Non-pigmented ciliary epithelial cell (primary cell): ENCODE results near the gene ATF6.

Source experiments
- DNase-seq: peaks from one replicate; pipeline ENCODE4 v3.0.0-alpha.2; 2010; ENCODE audit warnings: low read depth

The ATF6 gene

GRCh38 chr1:161970036-161970435, 203.9 kb downstream of the ATF6 start:
- DNase-seq: no peak

GRCh38 chr1:161970633-161971032, 204.5 kb downstream of the ATF6 start:
- DNase-seq: no peak

DNA sequence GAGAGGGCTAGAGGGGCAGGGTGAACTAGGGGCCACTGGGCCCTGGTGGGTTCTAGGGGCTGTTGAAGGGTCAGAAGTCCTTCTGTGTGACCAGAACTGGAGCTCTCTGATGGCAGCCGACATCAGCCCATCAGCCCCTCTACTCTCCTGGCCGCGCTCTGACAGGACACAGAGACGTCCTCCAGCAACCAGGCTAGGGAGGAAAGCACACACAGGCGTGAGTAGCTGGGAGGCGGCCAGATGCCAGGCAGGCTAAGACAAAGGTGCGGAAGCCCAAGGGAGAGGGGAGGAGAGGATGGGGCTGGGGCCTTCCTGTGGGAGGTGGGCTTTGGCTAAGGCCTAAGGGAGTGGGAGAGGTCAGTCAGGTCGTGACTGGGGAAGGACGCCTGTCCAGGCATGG, 206.7 kb downstream of the ATF6 start:
- DNase-seq: no peak

DNA sequence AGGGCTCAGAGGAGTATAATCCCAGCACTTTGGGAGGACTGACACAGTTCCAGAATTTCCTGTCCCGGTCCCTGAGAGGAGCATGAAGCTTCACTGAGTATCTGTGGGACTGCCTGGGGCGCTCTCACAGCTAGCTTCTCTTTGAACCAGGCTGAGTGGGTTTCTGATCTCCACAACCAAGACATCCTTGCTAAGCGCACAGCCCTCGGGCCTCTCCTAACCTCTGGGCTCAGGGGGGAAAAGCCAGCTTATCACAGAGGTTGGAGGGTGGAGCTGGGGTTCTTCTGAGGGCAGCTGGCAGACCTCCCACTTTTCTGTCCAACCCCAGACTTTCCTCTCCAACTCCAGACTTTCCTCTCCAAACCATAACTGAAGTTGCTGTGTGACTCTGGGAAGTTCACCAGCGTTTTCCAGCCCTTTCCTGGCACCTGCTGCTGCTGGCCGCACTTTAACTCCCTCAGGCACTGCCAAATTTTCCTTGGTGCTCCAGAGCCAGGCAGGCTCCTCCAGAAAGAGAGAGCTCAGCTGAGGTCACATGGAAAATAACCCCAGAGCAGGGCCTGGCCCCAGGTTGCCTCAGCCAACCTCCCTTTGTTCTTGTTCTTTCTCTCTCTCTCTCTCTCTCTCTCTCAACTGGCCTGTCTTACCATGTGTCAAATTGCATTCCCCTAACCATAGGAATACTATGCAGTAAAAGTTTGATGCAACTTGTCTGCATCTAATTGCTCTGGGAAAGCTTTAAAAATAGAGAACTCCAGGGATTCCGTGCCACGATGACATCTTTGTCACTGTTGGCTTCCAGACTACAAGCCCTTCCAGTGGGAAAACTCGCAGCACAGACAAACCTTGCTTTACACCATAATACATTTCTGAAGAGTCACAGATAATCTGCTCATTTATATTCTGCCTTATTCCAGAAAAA, 208.1 kb downstream of the ATF6 start:
- no peak for DNase-seq

GRCh38 chr1:161978011-161978790, 212.1 kb downstream of the ATF6 start:
- no peak for DNase-seq

GRCh38 chr1:161981126-161981525, 215.0 kb downstream of the ATF6 start:
- no peak for DNase-seq

DNA sequence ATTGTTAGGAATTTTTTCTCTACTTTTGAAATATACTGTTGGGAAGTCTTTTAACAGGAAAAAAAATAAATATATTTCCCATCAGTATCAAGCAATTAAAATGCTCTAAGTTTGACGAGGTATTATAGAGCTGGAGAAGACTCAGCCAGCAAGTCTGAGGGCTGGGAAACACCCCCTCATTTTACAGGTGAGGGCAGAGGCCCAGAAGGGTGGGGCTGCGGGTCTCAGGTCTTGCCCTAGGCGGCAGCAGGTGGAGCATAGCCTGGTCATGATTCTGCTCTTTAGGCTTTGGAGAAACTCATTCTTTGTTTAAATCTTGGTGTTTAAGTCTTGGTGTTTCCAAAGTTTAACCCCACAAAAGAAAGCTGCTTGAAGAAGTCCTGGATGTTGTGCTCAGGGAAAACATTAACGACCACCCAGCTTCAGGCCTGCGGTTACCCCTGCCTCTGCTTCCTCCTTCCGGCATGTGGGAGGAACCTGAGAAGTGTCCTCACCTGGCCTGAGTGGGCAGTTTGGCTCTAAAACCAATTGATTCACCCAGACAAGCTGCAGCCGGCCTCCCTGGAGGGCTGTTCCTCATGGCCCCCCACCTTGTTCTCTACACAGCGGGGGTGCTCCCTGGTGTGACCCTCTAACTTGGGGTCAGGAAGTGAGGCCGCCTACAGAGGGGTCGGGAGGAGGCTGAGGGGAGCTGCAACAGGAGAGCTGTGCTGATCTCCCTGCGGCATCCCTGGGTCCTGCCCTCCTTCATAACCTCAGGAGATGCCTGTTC, 215.8 kb downstream of the ATF6 start:
- no peak for DNase-seq

- DNase-seq: no peak
Observed at GRCh38 chr1:161982507-161982895, 216.4 kb downstream of the ATF6 start.

GRCh38 chr1:161982917-161983316, 216.8 kb downstream of the ATF6 start:
- no peak for DNase-seq

- DNase-seq: no peak
Observed at GRCh38 chr1:161983725-161984124, 217.6 kb downstream of the ATF6 start.

- DNase-seq: no peak
Observed at GRCh38 chr1:161985301-161985822, 219.2 kb downstream of the ATF6 start.

DNA sequence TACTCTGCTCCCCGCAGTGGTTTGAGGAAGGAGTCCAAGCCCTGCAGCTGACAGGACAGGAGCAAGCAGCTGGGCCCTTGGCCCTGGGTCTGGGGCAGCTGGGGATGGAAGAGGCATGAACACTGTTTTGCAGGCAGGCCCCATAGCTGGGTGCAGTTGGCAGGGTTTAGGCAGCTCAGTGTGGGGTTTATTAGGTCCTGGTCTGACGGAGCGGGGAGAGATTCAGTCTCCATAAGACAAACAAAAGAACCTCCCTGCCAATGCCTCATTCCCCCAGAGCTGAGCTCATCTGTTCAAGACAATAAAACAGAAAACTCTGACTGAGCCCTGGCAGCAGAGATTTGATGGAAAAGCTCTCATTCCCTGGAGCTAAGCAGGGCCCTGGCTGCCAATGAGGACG, 220.2 kb downstream of the ATF6 start:
- DNase-seq: no peak

DNA sequence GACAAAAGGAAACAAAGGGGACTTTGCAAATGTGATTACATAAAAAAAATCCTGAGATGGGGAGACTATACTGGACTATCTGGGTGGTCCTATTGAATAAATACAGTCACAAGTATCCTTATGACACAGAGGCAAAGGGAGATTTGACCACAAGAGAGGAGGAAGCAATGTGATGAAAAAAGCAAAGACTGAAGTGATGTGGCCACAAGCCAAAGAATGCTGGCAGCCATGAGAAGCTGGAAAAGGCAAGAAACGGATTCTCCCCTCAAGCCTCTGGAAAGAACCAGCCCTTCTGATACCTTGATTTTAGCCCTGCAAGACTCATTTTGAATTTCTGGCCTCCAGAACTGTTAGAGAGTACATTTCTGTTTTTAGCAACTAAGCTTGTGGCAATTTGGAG, 221.2 kb downstream of the ATF6 start:
- DNase-seq: no peak

DNA sequence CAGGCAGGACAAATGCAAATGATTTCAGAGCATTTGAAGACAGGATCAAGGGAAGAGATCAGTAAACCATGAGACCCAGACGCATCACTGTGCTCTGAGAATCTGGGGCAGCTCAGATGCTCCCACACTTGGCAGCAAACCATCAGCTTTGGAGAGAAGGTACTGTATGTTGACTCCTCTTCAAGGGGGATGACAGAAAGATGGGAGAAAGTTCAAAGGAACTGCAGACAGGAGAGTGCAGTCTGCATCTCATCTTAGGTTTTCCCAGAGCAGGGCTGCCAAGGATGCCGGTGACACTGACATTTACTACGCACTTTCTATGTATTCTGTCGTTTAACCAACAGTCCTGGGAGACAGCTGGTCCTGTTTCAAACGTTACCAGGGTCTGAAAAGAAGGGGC, 221.8 kb downstream of the ATF6 start:
- DNase-seq: no peak

DNA sequence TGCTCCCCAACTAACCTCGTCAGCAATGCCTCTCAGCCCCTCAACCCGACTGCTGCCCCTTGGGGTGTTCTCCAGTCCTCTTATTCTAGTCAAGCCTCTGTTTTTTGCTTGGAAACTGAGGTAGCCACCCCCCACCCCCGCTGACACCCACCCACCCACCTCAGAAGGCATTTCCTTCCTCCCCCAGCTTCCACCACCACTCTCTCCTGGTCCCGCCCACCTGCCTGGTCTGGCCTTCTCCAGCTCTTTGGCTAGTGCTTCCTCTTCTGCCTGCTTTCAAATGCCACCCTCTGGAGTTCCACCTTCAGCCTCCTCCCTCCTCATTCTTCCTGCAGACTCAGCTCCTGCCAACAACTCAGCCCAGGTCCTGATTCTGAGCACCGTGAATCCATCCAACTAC, 222.3 kb downstream of the ATF6 start:
- DNase-seq: no peak

DNA sequence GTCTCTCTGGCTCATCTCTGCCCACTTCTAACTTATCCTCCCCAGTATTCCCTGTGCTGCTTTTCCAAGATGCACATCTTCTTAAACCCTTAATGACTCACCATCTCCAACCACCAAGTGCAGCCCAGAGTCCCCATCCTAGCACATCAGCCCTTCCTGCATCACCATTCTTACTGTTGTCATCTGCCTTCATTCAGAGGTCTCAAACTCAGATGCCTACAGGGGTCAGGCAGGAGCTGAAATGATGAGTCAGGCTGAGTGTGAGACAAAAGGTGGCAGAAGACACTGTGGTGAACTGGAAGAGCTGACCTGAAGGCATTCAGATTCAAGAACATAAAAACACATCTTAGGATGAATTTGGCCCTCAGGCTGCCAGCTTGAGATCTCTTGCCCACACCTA, 223.0 kb downstream of the ATF6 start:
- DNase-seq: no peak

DNA sequence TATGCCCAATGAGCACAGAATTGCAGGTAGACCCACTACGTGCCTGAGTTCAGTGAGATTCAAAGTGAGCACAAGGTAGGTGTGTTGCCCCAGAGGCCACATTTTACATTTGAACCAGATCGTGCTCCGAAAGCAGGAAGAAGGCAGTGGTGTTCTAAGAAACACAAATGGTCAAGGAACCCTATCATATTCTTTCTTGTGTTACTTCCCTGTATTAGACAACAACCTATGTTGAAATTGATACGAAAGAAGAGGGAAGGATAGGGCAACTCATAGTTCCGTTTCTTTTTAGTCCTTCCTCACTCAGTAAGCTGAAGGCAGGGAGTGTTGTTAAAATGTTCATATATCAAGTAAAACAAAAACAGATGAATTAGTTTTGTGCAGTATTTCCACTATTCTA, 223.7 kb downstream of the ATF6 start:
- no peak for DNase-seq

GRCh38 chr1:161993576-161993975, 227.5 kb downstream of the ATF6 start:
- DNase-seq: no peak

DNA sequence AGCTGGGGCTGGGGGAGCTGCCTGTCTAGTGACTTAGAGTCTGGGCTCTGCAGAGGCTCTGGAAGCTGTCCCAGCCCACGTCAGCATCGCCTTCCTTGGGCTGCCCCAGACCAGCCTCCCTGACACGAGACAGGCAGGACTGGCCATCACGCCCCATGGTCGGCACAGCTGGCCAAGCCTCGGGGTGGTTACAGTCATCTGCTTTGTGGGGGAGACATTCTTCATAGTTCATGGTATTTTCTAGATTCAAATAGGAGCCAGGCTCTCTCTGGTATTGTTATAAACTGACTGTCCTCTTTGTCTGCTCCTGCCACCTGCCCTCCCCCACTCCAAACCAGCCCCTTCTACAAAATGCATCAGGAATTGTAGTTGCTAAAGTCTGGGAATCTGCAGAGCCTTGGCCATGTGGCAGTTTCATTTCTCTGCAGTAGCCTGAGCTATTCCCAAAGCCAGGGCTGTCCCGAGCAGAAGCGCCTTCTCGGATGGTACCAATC, 228.1 kb downstream of the ATF6 start:
- no peak for DNase-seq

- no peak for DNase-seq
Observed at GRCh38 chr1:161997152-161997551, 231.0 kb downstream of the ATF6 start.

DNA sequence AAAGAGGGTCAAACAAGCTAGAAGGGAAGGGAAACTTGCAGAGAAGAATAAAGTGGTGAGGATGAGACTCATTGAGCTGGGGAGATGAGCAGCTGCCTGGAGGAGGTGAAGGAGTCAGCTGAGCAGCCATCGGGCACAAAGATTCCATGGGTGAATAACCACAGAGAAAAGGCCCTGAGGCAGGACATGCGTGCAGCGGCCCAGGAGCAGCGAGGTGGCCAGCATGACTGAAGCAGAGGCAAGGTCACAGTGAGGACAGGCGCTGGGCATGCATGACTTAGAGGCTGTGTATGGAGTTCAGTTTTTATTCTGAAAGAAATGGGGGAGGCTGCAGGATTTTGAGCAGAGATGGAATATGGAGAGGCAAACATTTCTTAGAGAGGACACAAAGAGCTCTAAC, 232.7 kb downstream of the ATF6 start:
- DNase-seq: no peak
